ENCODE data around the gene TFCP2L1.

GRCh38 chr2:121243821-121244460 lies 41.1 kb downstream of the TFCP2L1 start:
- TF ChIP-seq CTCF (IDR thresholded peaks at IDR 0.05; ENCODE audit: insufficient read depth, low read length, poor library complexity, severe bottlenecking) (no peak), EZH2phosphoT487 (conservative IDR thresholded peaks at IDR 0.05; ENCODE audit: low read length) (no peak)
